ENCODE measurements around the gene CPAMD8.

- TF ChIP-seq POLR2A (IDR thresholded peaks at IDR 0.05; ENCODE audit: borderline replicate concordance, extremely low read depth, insufficient read depth, insufficient read length) (no peak), MAX (IDR thresholded peaks at IDR 0.05) (no peak), EZH2 (IDR thresholded peaks at IDR 0.05) (no peak), ZNF274 (IDR thresholded peaks at IDR 0.05; ENCODE audit: low read depth, low read length) (no peak), SIN3A (IDR thresholded peaks at IDR 0.05; ENCODE audit: low read depth) (no peak), ZFX (IDR thresholded peaks at IDR 0.05) (no peak), YY1 (IDR thresholded peaks at IDR 0.05; ENCODE audit: extremely low read depth, insufficient replicate concordance, low read depth, low read length) (no peak)
- TF ChIP-seq, protein P1, sequence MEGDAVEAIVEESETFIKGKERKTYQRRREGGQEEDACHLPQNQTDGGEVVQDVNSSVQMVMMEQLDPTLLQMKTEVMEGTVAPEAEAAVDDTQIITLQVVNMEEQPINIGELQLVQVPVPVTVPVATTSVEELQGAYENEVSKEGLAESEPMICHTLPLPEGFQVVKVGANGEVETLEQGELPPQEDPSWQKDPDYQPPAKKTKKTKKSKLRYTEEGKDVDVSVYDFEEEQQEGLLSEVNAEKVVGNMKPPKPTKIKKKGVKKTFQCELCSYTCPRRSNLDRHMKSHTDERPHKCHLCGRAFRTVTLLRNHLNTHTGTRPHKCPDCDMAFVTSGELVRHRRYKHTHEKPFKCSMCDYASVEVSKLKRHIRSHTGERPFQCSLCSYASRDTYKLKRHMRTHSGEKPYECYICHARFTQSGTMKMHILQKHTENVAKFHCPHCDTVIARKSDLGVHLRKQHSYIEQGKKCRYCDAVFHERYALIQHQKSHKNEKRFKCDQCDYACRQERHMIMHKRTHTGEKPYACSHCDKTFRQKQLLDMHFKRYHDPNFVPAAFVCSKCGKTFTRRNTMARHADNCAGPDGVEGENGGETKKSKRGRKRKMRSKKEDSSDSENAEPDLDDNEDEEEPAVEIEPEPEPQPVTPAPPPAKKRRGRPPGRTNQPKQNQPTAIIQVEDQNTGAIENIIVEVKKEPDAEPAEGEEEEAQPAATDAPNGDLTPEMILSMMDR (IDR thresholded peaks at IDR 0.05 in 2 of 3, conservative IDR thresholded peaks at IDR 0.05 in 1 of 3; ENCODE audit: borderline replicate concordance in 1 of 3, insufficient read depth in 1 of 3, low read depth in 2 of 3, low read length in 2 of 3), result no peak
Measured at GRCh38 chr19:16862826-16863415, 163.7 kb downstream of the CPAMD8 start.
